OCI-LY7 (cell line): ENCODE measurements around the gene NPIPB6. TPM values are rescaled to one million over a fixed set of nuclear protein-coding genes. Genes with fewer than 3 reads are reported as not detected.
"Not testable (repeated sequence)": the region's sequence is repeated elsewhere in the genome, so short reads cannot be mapped to it uniquely, and the experiment has no call there.

Source experiments
- BruUV-seq: library from RNA; stranded (reverse); fragments of 400-500 nt; replicated peaks from 2 replicates; lab custom pipeline; 2021; lab: Mats Ljungman, UMichigan
- CTCF ChIA-PET: fragments of 300-600 bp; sonication (Branson Sonifier 250); formaldehyde crosslinking; loops from one replicate; lab custom pipeline; 2022; ENCODE audit warnings: antibody characterized with exemption; ENCODE audit not compliant: unreplicated experiment; lab: Charles Lee
- POLR2A ChIA-PET: fragments of 300-600 bp; sonication (Branson Sonifier 250); formaldehyde crosslinking; loops from one replicate; lab custom pipeline; 2022; ENCODE audit warnings: antibody characterized with exemption; lab: Charles Lee
- DNase-seq: peaks from one replicate; pipeline ENCODE4 v3.0.0-alpha.2; 2015; ENCODE audit warnings: low spot score
- H2AFZ ChIP-seq: fragments of 200-600 bp; sonication (generic), shearing (Covaris generic); 2 replicates; pipeline ENCODE4 v1.6.1; 2014; ENCODE audit warnings: mild to moderate bottlenecking, antibody characterized with exemption, low read length, moderate library complexity
- H3K27ac ChIP-seq: fragments of 200-600 bp; sonication (generic); 2 replicates; pipeline ENCODE4 v1.5.1; 2014; ENCODE audit warnings: mixed run types, low read depth, mild to moderate bottlenecking, moderate library complexity, low read length, inconsistent platforms; ENCODE audit not compliant: poor library complexity, severe bottlenecking
- H3K36me3 ChIP-seq: fragments of 200-600 bp; sonication (generic); 2 replicates; pipeline ENCODE4 v1.6.1; 2014; ENCODE audit warnings: mild to moderate bottlenecking, antibody characterized with exemption, low read length, moderate library complexity, mixed read lengths; ENCODE audit not compliant: insufficient read depth
- H3K4me1 ChIP-seq: fragments of 200-600 bp; sonication (generic); 2 replicates; pipeline ENCODE4 v1.5.1; 2014; ENCODE audit warnings: mild to moderate bottlenecking, low read length; ENCODE audit not compliant: insufficient read depth, poor library complexity, severe bottlenecking
- H3K4me2 ChIP-seq: fragments of 200-600 bp; sonication (generic); 2 replicates; pipeline ENCODE4 v1.6.1; 2014; ENCODE audit warnings: mild to moderate bottlenecking, low read length
- H3K4me3 ChIP-seq: fragments of 200-600 bp; sonication (generic); 2 replicates; pipeline ENCODE4 v1.5.1; 2014; ENCODE audit warnings: mild to moderate bottlenecking, low read depth, low read length; ENCODE audit not compliant: poor library complexity, severe bottlenecking
- H3K79me2 ChIP-seq: fragments of 200-600 bp; sonication (generic); 2 replicates; pipeline ENCODE4 v1.6.1; 2016; ENCODE audit warnings: low read depth, mild to moderate bottlenecking, low read length, moderate library complexity, mixed read lengths; ENCODE audit not compliant: insufficient read depth
- H3K9me2 ChIP-seq: fragments of 200-600 bp; sonication (generic); 2 replicates; pipeline ENCODE4 v1.6.1; 2016; ENCODE audit warnings: mild to moderate bottlenecking, low read length, mixed read lengths; ENCODE audit not compliant: insufficient read depth
- H3K9me3 ChIP-seq: fragments of 200-600 bp; sonication (generic); 2 replicates; pipeline ENCODE4 v1.6.1; 2014; ENCODE audit warnings: mild to moderate bottlenecking, mixed run types, low read length, mixed read lengths
- H4K20me1 ChIP-seq: fragments of 200-600 bp; sonication (generic); 2 replicates; pipeline ENCODE4 v1.6.1; 2014; ENCODE audit warnings: mild to moderate bottlenecking, antibody characterized with exemption, low read length, moderate library complexity, mixed read lengths; ENCODE audit not compliant: insufficient read depth
- intact Hi-C: fragments of 100-400 bp; cut with micrococcal nuclease; formaldehyde crosslinking; loops from one replicate; pipeline ENCODE4 v1.10.0; 2022; ENCODE audit not compliant: unreplicated experiment
- total RNA-seq, 2 experiments: library from RNA; depleted of rRNA in 1 of 2; stranded (reverse); fragments of >200 nt in 1 of 2; shearing (Covaris generic) in 1 of 2; gene quantifications; 2 replicates each; pipeline ENCODE4 v1.2.3, GENCODE V29; 2014 to 2022

The NPIPB6 gene
- total RNA-seq, 2 experiments from 2014 or later: 5.3 to 16.1 TPM

DNA sequence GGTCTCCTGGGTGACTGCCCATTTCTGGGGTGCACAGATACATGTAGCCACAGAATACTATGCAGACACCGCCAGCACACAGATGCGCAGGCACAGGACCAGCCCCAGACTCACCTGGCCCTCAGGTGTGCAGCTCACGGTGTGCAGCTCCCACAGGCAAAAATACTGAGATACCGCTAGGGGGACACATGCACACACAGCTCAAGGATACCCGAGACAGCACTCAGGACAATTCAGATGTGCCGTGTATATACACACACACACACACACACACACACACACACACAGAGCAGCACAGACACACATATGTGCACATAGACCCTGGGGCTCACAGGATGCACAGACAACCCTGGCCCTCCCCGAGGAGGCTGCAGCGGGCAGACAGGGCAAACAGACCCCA is 11.8 kb upstream of the NPIPB6 start:
- H2AFZ ChIP-seq, H3K9me3 ChIP-seq, H4K20me1 ChIP-seq, POLR2A ChIA-PET, H3K4me3 ChIP-seq, DNase-seq, H3K36me3 ChIP-seq, intact Hi-C loops, H3K79me2 ChIP-seq, BruUV-seq, CTCF ChIA-PET, H3K27ac ChIP-seq, H3K4me1 ChIP-seq, H3K9me2 ChIP-seq, H3K4me2 ChIP-seq: not testable (repeated sequence)

DNA sequence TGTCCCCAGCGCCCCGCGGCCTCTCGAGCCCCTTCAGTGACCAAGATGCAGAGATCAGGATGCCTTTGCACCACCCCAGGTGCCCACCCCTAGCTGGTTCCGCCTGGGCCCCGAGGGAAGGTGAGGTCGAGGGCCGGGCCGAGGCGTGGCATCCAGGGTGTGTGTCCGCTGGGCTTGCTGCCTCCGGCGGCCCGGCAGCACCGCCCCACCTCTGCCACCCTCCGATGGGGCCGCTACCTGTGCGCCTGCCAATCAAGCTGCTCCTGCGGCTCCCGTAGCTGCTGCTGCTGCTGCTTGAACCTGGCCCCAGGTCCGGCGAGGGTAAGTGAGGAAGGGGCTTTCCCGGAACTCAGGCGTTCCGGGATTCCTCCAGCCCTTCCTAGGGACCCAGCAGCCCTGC is 11.0 kb upstream of the NPIPB6 start:
- H3K36me3 ChIP-seq, H3K4me2 ChIP-seq, BruUV-seq, DNase-seq, POLR2A ChIA-PET, H3K9me2 ChIP-seq, H3K4me3 ChIP-seq, intact Hi-C loops, H3K27ac ChIP-seq, H3K4me1 ChIP-seq, H4K20me1 ChIP-seq, CTCF ChIA-PET, H3K9me3 ChIP-seq, H2AFZ ChIP-seq, H3K79me2 ChIP-seq: not testable (repeated sequence)

DNA sequence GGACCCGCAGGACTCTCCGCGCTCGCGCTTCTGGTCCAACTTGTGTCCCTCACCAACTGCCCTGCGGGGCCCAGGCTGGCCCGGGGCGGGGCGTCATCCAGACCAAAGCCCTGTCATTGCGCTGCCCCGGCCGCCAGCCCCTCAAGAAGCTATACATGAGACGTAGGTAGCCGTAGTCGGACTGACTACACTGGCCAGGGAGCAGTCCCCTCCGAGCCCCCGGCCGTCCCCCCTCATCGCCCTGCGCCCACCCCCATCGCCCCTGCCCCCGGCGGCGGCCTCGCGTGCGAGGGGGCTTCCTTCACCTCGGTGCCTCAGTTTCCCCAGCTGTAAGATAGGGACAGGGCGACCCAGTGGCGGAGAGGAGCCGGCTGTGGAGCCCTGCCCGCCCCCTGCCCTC is 4.6 kb upstream of the NPIPB6 start:
- intact Hi-C loops, H3K9me2 ChIP-seq, POLR2A ChIA-PET, H3K4me2 ChIP-seq, H3K9me3 ChIP-seq, H3K27ac ChIP-seq, H3K4me1 ChIP-seq, H3K4me3 ChIP-seq, H3K79me2 ChIP-seq, CTCF ChIA-PET, H3K36me3 ChIP-seq, H2AFZ ChIP-seq, BruUV-seq, H4K20me1 ChIP-seq: not testable (repeated sequence)
- DNase-seq: peak; percentile 0

DNA sequence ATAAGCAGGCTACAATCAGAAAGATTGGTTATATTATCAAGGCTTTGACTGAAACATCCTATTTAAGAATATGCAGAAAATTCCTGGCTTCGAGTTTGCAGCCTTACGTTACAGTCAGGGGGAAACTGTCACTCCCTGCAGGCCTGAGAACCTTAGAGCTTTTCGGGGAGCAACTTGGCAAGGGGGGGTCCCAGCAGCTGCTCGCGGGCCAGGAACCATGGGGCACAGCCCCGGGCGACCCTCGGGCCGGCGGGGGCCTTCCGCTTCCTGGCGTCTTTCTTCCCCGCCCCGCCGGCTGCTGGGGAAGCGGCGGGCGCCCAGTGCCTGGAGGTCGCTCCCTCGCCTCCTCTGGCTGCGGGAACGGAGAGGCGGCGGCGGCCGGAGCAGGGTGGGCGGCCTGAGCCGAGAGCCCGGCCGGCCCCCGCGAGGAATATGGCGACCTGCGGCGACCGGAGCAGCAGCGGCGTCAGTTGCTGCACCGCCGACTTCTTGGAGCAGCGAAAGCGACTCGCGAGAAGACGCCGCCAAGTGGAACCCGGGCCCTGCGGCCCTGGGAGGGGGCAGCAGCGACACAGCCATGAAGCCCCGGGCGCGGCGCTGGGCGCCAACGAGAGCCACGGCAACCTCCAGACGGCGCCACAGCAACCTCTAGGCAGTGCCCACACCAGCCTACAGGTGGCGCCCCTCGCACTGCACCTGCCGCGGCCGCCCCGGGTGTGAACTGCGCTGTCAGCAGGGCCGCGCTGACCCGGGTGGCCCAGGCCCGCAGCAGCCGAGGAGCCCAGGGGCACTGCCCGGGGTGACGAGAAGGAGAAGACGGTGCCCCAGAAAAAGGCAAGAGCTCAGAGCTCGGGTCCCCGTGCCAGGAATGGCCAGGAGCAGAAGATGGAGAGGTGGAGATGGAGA is 1.2 kb upstream of the NPIPB6 start:
- H2AFZ ChIP-seq, H3K4me3 ChIP-seq, H4K20me1 ChIP-seq, H3K27ac ChIP-seq, intact Hi-C loops, CTCF ChIA-PET, DNase-seq, POLR2A ChIA-PET, H3K79me2 ChIP-seq, BruUV-seq, H3K9me3 ChIP-seq, H3K9me2 ChIP-seq, H3K4me2 ChIP-seq, H3K36me3 ChIP-seq: not testable (repeated sequence)
- H3K4me1 ChIP-seq: peaks cover 11% of the 10 kb centered on the region

DNA sequence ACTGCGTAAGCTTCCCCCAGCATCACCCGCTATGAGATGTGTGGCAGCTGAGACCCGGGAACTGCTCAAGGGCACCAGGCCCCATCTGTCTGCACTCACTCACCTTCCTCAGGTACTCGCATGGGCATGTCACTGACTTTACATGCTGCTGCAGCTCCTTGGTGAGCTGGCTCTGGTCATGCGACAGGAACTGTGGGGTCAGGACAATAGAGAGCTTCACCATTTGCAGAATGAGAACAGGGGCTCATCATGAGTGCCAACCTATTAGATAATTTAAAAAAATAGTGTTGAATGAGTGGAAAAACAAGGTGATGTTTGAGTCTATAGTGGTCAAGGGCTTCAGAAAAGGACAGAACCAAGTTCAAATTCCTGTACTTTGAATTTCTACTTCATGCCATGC is 708 bp downstream of the NPIPB6 start:
- BruUV-seq, H3K9me2 ChIP-seq, H3K36me3 ChIP-seq, H3K4me3 ChIP-seq, POLR2A ChIA-PET, H3K4me2 ChIP-seq, CTCF ChIA-PET, H3K9me3 ChIP-seq, intact Hi-C loops, H4K20me1 ChIP-seq, H3K79me2 ChIP-seq, H2AFZ ChIP-seq: not testable (repeated sequence)
- DNase-seq: peak; percentile 0
- peak overlapping the region; percentile 37 for H3K27ac ChIP-seq
- H3K4me1 ChIP-seq: peaks cover 11% of the 10 kb centered on the region

DNA sequence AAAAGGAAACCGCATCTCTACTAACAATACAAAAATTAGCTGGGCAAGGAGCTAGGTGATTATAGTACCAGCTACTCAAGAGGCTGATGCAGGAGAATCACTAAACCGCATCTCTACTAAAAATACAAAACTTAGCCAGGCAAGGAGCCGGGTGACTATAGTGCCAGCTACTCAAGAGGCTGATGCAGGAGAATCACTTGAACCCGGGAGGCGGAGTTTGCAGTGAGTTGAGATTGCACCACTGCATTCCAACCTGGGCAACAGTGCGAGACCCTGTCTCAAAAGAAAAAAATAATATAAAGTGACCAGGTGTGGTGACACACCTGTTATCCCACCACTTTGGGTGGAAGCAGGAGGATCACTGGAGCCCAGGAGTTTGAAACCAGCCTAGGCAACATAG is 25.1 kb downstream of the NPIPB6 start:
- H3K27ac ChIP-seq, H3K4me1 ChIP-seq, H3K36me3 ChIP-seq, H3K9me3 ChIP-seq, CTCF ChIA-PET, H3K9me2 ChIP-seq, H3K4me2 ChIP-seq, H3K79me2 ChIP-seq, H2AFZ ChIP-seq, DNase-seq, H4K20me1 ChIP-seq, H3K4me3 ChIP-seq, intact Hi-C loops, POLR2A ChIA-PET, BruUV-seq: not testable (repeated sequence)
